ENCODE data around the gene PNLIPRP2.

PNLIPRP2 gene

DNA sequence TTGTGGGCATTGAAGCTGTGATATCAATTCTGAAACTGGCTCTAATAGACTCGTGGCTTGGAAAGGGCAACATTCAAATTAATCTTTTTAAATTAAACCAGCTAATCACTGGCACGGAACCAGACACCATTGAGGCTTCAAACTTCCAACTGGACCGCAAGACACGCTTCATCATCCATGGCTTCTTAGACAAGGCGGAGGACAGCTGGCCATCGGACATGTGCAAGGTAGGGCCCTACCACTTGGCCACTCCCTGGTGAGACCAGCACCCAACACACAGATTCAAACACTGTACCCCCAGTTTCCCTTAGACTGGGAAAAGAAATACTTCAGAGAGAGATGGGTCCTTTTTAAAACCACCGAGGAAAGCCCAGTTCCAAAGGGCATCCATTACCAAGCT lies 5.1 kb downstream of the PNLIPRP2 start:
- no peak overlapping the region for H3K4me3 ChIP-seq (ENCODE audit: low read depth, low read length)
- no peak for DNase-seq (ENCODE audit: low read depth)
- TF ChIP-seq, protein P1, sequence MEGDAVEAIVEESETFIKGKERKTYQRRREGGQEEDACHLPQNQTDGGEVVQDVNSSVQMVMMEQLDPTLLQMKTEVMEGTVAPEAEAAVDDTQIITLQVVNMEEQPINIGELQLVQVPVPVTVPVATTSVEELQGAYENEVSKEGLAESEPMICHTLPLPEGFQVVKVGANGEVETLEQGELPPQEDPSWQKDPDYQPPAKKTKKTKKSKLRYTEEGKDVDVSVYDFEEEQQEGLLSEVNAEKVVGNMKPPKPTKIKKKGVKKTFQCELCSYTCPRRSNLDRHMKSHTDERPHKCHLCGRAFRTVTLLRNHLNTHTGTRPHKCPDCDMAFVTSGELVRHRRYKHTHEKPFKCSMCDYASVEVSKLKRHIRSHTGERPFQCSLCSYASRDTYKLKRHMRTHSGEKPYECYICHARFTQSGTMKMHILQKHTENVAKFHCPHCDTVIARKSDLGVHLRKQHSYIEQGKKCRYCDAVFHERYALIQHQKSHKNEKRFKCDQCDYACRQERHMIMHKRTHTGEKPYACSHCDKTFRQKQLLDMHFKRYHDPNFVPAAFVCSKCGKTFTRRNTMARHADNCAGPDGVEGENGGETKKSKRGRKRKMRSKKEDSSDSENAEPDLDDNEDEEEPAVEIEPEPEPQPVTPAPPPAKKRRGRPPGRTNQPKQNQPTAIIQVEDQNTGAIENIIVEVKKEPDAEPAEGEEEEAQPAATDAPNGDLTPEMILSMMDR (IDR thresholded peaks at IDR 0.05; ENCODE audit: control insufficient read depth, extremely low read depth, insufficient read depth) = no peak

DNA sequence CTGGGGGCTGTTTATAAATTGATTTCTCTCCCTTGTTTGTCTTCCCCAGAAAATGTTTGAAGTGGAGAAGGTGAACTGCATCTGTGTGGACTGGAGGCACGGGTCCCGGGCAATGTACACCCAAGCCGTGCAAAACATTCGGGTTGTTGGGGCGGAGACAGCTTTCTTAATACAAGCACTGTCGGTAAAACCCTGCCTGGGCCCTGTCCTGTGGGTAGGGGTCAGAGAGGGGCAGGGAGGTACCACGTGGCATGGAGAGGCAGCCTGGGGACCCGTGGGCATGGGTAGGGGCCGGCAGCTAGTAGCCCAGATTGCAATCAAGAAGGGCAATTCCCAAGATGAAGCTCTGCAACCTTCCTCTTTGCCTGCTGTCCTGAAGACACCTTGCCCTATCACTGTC lies 6.1 kb downstream of the PNLIPRP2 start:
- TF ChIP-seq, protein P1 (IDR thresholded peaks at IDR 0.05; ENCODE audit: control insufficient read depth, extremely low read depth, insufficient read depth) = no peak
- no peak overlapping the region for H3K4me3 ChIP-seq (ENCODE audit: low read depth, low read length)
- DNase-seq (ENCODE audit: low read depth) = no peak

DNA sequence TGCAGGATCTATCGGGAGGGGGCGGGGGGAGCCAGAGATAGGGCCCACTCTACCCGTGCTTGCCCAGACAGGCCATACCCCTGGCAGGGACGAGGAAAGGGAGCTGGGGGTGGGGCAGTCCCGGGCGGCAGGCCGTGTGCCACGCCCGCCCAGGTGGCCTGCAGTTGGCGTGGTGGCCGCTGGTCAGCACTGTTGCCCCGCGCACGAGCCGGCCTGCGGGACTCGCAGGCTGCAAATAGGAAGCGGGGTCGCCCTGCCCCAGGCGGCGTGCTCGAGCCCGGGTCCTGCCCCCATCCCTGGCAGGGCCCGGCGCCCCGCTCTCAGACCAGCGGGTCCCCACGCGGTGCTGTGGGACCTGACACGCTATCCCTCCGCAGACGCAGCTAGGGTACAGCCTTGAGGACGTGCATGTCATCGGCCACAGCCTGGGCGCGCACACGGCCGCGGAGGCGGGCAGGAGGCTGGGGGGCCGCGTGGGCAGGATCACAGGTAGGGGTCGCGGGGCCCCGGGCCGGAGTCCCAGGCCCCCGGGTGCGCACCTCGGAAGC lies 6.7 kb downstream of the PNLIPRP2 start:
- TF ChIP-seq, protein P1 (IDR thresholded peaks at IDR 0.05; ENCODE audit: control insufficient read depth, extremely low read depth, insufficient read depth) = peak; percentile 97
- peak; percentile 4 for DNase-seq (ENCODE audit: low read depth)
- H3K4me3 ChIP-seq (ENCODE audit: low read depth, low read length) = peak overlapping the region; percentile 48

DNA sequence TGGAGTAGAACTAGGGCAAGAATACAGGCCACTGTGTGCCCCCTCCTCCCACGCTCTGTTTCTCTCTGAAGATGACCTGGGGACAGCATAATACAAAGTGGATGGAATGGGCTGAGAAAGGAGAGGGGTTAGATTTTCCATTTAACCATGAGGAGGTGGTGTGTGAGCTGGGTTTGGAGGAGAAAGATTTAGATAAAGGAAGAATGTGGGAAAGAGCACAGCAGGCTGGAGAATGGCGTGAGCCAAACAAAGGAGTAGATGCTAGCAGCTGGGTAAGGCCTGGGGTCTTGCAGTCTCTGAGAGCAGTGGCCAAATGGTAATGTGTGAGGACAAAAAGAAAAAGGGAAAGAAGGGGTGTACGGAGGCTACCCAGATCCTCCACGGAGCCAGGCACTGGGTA lies 8.6 kb downstream of the PNLIPRP2 start:
- TF ChIP-seq, protein P1 (IDR thresholded peaks at IDR 0.05; ENCODE audit: control insufficient read depth, extremely low read depth, insufficient read depth) = no peak
- H3K4me3 ChIP-seq (ENCODE audit: low read depth, low read length) = no peak overlapping the region
- DNase-seq (ENCODE audit: low read depth) = no peak

DNA sequence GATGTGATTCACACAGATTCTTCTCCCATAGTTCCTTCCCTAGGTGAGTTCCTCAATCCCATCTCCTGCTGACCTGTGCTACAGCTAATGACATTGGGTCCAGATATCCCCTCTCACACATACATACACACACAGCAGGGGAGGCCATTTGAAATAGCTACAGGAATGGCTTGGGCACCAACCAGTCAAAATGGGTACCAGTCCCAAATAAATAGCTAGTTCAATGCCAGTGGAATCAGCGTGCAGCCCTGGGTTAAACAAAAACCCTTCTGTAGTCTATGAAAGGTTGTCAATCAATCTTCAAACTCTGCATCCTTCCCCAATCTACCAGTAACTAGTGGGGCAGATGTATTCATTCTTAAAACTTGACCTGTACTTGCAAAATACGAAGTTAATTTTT lies 9.3 kb downstream of the PNLIPRP2 start:
- no peak for DNase-seq (ENCODE audit: low read depth)
- H3K4me3 ChIP-seq (ENCODE audit: low read depth, low read length) = no peak overlapping the region
- TF ChIP-seq, protein P1 (IDR thresholded peaks at IDR 0.05; ENCODE audit: control insufficient read depth, extremely low read depth, insufficient read depth) = no peak

DNA sequence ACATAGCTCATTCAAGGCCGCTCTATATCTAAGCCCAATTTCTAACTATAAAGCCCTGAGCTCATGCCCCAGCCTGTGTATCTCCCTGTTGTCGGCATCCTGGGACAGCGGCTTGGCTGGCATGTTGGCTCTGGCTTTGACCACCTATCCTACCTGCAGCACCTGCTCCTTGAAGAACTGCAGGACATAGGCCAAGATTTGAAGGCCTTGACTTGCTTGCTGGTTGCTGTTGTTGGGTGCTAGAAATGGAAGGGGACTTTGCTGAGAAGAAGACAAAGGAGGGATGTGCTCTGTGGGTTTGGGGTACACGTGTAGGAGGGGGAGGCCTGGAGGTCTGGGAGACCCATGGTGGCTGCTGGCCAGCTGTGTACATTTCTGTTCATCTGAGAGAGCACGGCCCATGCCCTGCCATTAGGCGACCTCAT lies 11.1 kb downstream of the PNLIPRP2 start:
- H3K4me3 ChIP-seq (ENCODE audit: low read depth, low read length) = no peak overlapping the region
- TF ChIP-seq, protein P1 (IDR thresholded peaks at IDR 0.05; ENCODE audit: control insufficient read depth, extremely low read depth, insufficient read depth) = no peak
- DNase-seq (ENCODE audit: low read depth) = no peak

DNA sequence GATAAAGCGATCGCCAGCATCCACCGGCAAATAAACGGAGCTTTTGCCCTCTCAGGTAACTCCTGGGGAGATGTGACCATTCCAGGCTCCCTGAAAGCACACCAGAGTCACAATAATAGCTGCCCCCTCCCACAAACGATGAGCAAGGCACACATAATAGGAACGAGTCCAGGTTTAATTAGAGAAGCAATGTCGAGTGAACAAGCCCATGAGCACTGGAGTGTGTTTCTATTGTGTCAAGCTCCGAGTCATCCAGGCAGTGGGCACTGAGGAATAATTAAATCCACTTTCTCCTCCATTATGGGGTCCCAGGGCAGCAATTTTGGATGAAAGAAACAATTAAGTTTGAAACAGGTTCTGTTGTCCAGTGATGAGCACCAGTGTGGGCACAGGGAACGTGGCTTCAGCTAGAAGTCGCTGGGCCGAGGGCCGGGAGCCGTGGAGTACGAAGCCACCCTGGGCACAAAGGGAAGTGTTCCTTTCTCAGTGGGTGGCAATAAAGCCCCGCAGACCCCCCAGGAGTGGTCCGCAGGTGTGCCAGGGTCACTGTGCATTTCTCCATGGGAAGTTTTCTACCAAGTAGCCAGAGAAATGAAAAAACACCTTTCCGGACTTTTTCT lies 12.0 kb downstream of the PNLIPRP2 start:
- TF ChIP-seq, protein P1 (IDR thresholded peaks at IDR 0.05; ENCODE audit: control insufficient read depth, extremely low read depth, insufficient read depth) = no peak
- no peak for DNase-seq (ENCODE audit: low read depth)
- H3K4me3 ChIP-seq (ENCODE audit: low read depth, low read length) = no peak overlapping the region

Data from LNCaP clone FGC (cell line).